Naive B cell (primary cell): Measurements from ENCODE around the gene LAMA2. TPM values are rescaled to one million over a fixed set of nuclear protein-coding genes. Genes with fewer than 3 reads are reported as not detected.

ENCODE experiments used
- ATAC-seq, 2 donors: fragments of 150-1000 bp; cut with Tn5 transposase; 2 replicates each; pipeline ENCODE4 v1.10.0; 2021; ENCODE audit warnings: low read depth in 2 of 2, mild to moderate bottlenecking in 2 of 2, moderate library complexity in 2 of 2
- DNase-seq: peaks from one replicate; pipeline ENCODE4 v3.0.0; 2022
- H3K27ac Mint-ChIP-seq, 6 donors: one replicate each; pipeline ENCODE4 v1.8.0; 2020 to 2022; ENCODE audit warnings: mild to moderate bottlenecking in 6 of 6, mixed read lengths in 6 of 6, moderate library complexity in 5 of 6, inconsistent platforms in 2 of 6
- H3K27me3 Mint-ChIP-seq, 3 donors: one replicate each; pipeline ENCODE4 v1.8.0; 2021 to 2022; ENCODE audit warnings: mixed read lengths in 3 of 3, mild to moderate bottlenecking in 1 of 3
- H3K36me3 Mint-ChIP-seq, 2 donors: one replicate each; pipeline ENCODE4 v1.8.0; 2020 to 2022; ENCODE audit warnings: mixed read lengths in 2 of 2, inconsistent platforms in 1 of 2, mild to moderate bottlenecking in 1 of 2
- H3K4me1 Mint-ChIP-seq, 3 donors: one replicate each; pipeline ENCODE4 v1.8.0; 2020 to 2022; ENCODE audit warnings: mixed read lengths in 3 of 3, inconsistent platforms in 1 of 3, mild to moderate bottlenecking in 1 of 3, moderate library complexity in 1 of 3
- H3K4me3 Mint-ChIP-seq, 8 donors: one replicate each; pipeline ENCODE4 v1.8.0; 2020 to 2022; ENCODE audit warnings: mild to moderate bottlenecking in 8 of 8, mixed read lengths in 8 of 8, moderate library complexity in 8 of 8, inconsistent platforms in 2 of 8
- H3K9me3 Mint-ChIP-seq, 7 donors: one replicate each; pipeline ENCODE4 v1.8.0; 2020 to 2022; ENCODE audit warnings: mixed read lengths in 7 of 7, mild to moderate bottlenecking in 5 of 7, inconsistent platforms in 2 of 7, moderate library complexity in 1 of 7
- polyA plus RNA-seq, 6 donors: library from polyadenylated mRNA; unstranded; fragments of 300-500 nt; fragmentation: Illumina TruSeq; gene quantifications; one replicate each; pipeline ENCODE4 v1.2.3, GENCODE V29; 2021; ENCODE audit warnings: low read depth in 6 of 6

Gene LAMA2
- polyA plus RNA-seq, 6 donors from 2014 or later = 0.28 TPM; not detected in 5

DNA sequence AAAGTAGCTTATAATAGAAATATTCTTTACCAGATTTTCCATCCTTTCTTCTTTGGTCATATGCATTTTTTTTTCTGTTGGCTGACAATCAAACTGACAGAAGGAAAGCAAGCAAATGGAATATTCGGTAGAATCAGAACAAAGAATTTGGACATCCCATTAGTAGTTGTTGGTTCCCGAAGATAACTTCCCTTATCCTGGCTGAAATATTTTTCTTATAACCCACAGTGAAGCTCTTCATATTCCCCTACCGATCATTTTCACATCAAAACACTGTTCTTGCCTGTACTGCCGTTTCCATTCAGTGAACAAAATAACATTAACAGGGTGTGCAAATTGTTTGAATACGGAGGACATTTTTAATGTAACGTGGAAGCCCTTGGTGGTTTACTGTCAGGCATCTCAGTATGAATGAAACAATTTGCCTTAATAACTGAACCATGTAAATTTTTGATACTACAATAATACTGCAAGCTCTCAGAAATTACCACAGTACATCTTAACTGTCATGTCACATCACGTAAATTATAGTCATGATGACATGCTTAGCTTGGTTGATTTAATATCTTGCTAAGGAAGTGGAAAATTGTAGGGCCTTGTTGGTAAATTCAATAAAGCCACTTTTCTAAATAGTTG, 311.5 kb downstream of the LAMA2 start:
- Mint-ChIP-seq H3K27ac (no peak overlapping the region), H3K4me3 (no peak overlapping the region), H3K4me1 (peaks cover 0 to 2% (median 0%) of the 10 kb centered on the region in 3 donors), H3K36me3 (no peaks in the 10 kb centered on the region), H3K27me3 (peaks cover 0 to 4% (median 0%) of the 10 kb centered on the region in 3 donors), H3K9me3 (no peaks in the 10 kb centered on the region)
- no peak for ATAC-seq
- DNase-seq = no peak

DNA sequence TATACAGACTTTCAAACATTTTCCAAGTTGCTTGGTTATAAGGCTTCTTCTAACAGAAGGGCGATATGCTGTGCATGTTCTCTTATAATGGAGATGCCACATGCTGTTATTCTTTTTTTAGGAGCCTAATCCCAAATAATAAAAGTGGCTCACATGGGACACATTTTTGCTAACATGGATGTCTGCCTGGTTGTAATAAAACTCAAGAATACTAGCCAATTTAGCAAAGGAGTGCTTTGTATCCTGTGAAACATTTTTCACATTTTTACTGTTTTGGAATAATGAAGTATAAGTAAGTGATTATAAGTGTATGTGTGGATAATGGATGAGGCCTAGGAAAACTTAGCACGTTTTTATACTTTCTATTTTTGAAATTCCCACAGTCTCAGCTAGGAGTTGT, 312.2 kb downstream of the LAMA2 start:
- Mint-ChIP-seq H3K36me3 (no peaks in the 10 kb centered on the region), H3K27ac (no peak overlapping the region), H3K27me3 (peaks cover 0 to 4% (median 0%) of the 10 kb centered on the region in 3 donors), H3K4me3 (no peak overlapping the region), H3K4me1 (peaks cover 0 to 2% (median 0%) of the 10 kb centered on the region in 3 donors), H3K9me3 (no peaks in the 10 kb centered on the region)
- ATAC-seq (no peak), DNase-seq (no peak)

DNA sequence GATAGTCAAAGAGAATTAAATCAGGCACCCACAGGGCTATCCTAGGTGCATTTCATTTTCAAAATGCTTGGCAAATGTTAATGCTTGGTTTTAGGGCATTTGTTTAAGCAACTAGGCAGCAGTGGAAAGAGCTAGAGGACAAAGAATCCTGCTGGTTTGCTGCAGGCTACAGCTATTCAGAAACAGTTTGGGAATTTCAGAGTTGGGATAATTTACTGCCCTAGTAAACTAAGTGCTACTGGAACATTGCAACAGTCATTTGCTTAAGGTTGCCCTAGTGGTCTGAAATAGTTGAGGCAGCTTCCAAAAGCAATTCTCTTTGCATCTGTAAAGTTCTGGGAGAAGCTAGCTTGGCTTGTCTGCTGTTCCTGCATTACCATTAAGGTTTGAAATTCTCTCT, 312.7 kb downstream of the LAMA2 start:
- Mint-ChIP-seq H3K36me3 (no peaks in the 10 kb centered on the region), H3K27ac (no peak overlapping the region), H3K9me3 (no peaks in the 10 kb centered on the region), H3K4me3 (no peak overlapping the region), H3K27me3 (peaks cover 0 to 4% (median 0%) of the 10 kb centered on the region in 3 donors), H3K4me1 (peaks cover 0 to 2% (median 0%) of the 10 kb centered on the region in 3 donors)
- no peak for ATAC-seq
- DNase-seq = no peak

DNA sequence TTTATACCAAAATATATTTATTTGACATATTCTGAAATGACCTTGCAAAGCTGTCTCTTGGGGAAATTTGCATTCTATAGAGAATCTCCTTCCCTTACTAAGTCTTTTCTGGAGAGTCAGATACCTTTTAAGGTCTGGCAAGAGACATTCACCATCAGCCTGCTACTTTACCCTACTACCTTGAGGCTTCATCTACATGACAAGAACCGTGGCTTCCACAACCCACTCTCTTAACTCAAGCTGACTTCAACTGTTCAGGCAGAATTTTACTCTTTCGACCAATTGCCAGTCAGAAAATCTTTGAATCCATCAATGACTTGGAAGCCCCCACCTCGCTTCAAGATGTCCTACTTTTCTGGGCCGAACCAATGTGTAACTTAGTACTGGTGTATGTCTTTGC, 314.2 kb downstream of the LAMA2 start:
- Mint-ChIP-seq H3K4me1 (no peaks in the 10 kb centered on the region), H3K9me3 (peaks cover 0 to 4% (median 0%) of the 10 kb centered on the region in 7 donors), H3K27ac (no peak overlapping the region), H3K36me3 (no peaks in the 10 kb centered on the region), H3K4me3 (no peak overlapping the region), H3K27me3 (peaks cover 0 to 4% (median 0%) of the 10 kb centered on the region in 3 donors)
- DNase-seq = no peak
- ATAC-seq = no peak

DNA sequence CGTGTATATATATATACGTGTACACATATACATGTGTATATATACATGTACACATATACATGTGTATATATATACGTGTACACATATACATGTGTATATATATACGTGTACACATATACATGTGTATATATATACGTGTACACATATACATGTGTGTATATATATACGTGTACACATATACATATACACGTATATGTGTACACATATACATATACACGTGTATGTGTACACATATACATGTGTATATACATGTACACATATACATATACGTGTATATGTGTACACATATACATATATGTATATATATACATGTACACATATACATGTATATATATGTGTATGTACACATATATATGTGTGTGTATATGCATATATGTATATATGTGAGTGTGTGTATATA, 317.2 kb downstream of the LAMA2 start:
- Mint-ChIP-seq H3K27me3 (no peaks in the 10 kb centered on the region), H3K27ac (no peak overlapping the region), H3K4me1 (no peaks in the 10 kb centered on the region), H3K36me3 (no peaks in the 10 kb centered on the region), H3K4me3 (no peak overlapping the region), H3K9me3 (peaks cover 0 to 4% (median 0%) of the 10 kb centered on the region in 7 donors)
- ATAC-seq (no peak), DNase-seq (no peak)

DNA sequence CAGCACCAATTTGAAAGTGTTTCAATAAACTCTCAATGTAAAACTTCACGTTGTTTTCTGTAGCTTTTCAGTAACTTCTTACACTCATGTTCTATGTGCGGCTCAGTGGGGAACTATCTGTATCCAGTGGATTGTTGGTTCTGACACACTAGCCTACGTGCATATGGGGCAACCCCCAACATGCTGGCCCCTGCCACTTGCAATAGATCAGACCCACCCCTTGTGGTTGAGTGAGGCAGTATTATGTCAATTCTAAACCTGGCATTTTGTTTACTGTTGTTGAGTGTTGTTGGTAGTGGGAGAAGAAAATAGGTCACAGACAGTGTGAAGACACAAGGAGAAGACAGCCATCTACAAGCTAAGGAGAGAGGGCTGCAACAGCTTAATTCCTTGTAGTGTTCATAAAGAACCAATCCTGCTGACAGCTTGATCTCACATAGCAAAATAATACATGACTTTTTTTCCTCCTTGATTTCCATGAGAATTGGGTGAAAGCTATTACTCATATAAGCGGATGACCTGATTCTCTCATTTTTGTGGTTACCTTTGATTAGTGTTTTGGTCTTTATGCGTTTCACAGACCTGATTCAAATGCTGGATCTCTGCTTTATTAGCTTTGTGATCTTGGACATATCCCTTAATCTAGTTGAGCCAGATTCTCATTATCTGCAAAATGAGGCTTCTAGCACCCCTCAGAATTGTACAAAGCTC, 320.4 kb downstream of the LAMA2 start:
- Mint-ChIP-seq H3K27me3 (no peaks in the 10 kb centered on the region), H3K27ac (no peak overlapping the region), H3K4me3 (peak overlapping the region in 1 of 8 donors; percentile 17), H3K9me3 (peaks cover 0 to 4% (median 0%) of the 10 kb centered on the region in 7 donors), H3K36me3 (no peaks in the 10 kb centered on the region), H3K4me1 (no peaks in the 10 kb centered on the region)
- ATAC-seq (no peak), DNase-seq (no peak)

DNA sequence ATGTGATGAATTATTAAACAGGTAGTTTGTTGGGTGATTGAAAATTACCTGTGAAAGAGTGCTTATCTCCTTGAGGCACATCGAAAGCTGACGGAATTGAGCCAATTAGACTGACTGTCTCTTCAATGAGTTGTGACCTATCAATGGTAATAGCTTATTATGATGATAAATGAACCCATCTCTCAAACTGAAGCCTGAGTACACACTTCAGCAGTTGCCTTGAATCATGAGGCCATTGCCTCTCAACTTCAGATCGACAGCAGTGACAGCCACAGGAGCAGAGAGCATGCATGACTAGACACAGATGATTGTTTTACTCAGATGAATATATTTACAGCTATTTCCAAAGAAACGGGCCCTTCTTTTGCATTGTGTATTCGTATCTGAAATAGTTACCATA, 323.9 kb downstream of the LAMA2 start:
- no peak overlapping the region for H3K4me3 Mint-ChIP-seq
- H3K27ac Mint-ChIP-seq = no peak overlapping the region
- ATAC-seq = no peak
- no peaks in the 10 kb centered on the region for H3K36me3 Mint-ChIP-seq
- no peaks in the 10 kb centered on the region for H3K4me1 Mint-ChIP-seq
- no peak for DNase-seq
- H3K9me3 Mint-ChIP-seq = no peaks in the 10 kb centered on the region
- H3K27me3 Mint-ChIP-seq = no peaks in the 10 kb centered on the region

DNA sequence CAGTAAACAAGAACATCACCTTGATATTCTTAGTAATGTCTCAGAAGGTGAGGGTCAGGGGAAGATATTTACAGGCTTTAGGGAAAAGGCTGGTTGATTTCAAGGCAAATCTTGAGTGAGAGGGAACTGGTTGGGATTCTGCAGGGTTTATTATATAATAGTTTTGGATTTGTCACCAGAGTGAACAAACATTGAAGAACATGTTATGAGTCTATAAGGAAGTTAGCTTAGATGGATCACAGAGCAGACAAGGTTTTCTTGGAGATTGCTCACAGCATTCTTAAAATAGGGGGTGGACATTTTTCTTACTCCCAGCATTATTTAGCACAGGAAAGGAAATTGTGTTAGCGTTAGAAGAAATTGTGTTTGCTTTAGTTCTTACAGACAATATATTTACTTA, 324.9 kb downstream of the LAMA2 start:
- DNase-seq (no peak), ATAC-seq (no peak)
- Mint-ChIP-seq H3K4me3 (no peak overlapping the region), H3K27me3 (no peaks in the 10 kb centered on the region), H3K4me1 (no peaks in the 10 kb centered on the region), H3K36me3 (no peaks in the 10 kb centered on the region), H3K27ac (no peak overlapping the region), H3K9me3 (no peaks in the 10 kb centered on the region)

DNA sequence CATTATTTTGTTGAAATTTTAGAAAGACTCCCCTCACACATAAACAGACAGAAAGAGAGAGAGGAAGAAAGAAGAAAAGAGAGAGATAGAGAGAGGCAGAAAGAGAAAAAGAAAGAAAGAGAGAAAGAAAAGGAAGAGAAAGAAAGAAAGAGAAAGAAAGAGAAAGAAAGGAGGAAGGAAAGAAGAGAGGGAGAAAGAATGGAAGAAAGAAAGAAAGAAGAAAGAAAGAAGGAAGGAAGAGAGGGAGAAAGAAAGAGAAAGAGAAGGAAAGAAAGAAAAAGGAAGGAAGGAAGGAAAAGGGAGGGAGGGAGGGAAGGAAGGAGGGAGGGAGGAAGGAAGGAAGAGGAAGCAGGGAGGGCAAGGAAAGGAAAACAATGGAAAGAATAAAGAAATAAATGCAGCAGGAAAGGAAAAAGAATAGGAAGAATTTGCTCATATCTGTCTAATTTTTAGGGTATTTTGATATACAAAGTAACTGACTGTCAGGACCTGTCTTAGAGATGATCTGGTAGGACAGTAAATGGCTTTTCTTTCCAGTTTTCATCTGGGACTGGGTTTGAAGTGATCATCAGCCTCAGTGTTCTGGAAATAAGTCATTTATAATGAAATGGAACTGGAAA, 325.6 kb downstream of the LAMA2 start:
- DNase-seq = no peak
- no peaks in the 10 kb centered on the region for H3K4me1 Mint-ChIP-seq
- H3K27me3 Mint-ChIP-seq = no peaks in the 10 kb centered on the region
- no peaks in the 10 kb centered on the region for H3K9me3 Mint-ChIP-seq
- H3K4me3 Mint-ChIP-seq = no peak overlapping the region
- H3K36me3 Mint-ChIP-seq = no peaks in the 10 kb centered on the region
- ATAC-seq = no peak
- H3K27ac Mint-ChIP-seq = no peak overlapping the region

DNA sequence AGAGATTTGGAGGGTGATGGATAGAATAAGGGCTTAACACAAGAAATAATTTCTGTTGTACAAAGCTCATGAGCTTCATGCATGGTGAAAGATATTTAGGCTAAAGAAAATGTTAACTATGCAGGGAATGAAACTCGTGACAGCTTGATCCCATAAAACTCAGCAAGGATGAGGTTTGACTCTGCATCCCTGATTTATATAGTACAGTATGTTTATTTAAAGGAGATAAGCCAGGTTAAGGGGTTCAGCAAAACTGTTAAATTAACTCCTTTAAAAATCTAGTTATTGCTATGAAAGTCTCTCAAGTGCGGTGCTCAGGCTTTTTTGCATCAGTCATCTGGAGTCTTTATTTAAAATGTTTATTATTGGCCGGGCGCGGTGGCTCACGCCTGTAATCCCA, 326.4 kb downstream of the LAMA2 start:
- H3K27ac Mint-ChIP-seq = no peak overlapping the region
- H3K4me3 Mint-ChIP-seq = no peak overlapping the region
- H3K9me3 Mint-ChIP-seq = no peaks in the 10 kb centered on the region
- DNase-seq (no peak), ATAC-seq (no peak)
- H3K27me3 Mint-ChIP-seq = no peaks in the 10 kb centered on the region
- no peaks in the 10 kb centered on the region for H3K36me3 Mint-ChIP-seq
- H3K4me1 Mint-ChIP-seq = no peaks in the 10 kb centered on the region

DNA sequence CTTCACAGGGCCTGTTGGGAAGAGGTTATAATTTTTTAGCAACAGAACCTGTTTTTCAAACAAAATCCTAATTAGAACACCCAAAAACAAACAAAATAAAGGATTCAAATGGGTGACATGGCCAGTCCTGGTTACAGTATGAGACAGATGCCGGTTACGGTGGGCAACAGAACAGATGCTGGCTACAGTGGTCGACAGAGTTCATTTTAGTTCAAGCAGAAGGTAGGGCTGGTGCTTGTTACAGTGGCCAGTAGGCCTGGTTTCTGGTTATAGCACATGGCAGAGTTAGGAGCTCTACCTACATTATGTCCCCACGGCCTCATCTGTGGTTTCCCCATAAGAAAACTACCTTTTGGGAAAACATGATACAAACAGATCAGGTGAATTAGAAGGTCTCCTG, 327.7 kb downstream of the LAMA2 start:
- H3K9me3 Mint-ChIP-seq = no peaks in the 10 kb centered on the region

DNA sequence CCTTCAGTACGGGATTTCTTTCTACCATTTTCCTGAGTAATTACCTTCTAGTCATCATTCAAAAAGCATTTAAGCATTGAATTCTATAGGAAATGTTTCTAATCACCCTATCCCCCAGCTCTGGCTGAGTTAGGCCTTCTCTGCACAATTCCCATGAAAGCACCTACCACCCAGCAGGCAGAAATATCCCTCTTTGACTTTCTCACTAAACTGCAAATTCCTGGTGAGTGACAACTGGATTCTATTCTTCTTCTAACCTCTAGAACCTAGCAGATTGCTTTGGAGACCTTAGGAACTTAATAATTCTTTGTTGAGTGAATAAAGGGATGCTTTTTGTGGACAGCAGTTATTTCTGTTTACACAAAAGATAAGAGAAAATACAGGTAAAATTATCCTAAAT, 328.7 kb downstream of the LAMA2 start:
- no peaks in the 10 kb centered on the region for H3K9me3 Mint-ChIP-seq
- ATAC-seq = no peak

More for the DNA sequence above, 327.7 kb downstream of the LAMA2 start:
- no peaks in the 10 kb centered on the region for H3K4me1 Mint-ChIP-seq
- ATAC-seq = no peak
- H3K36me3 Mint-ChIP-seq = no peaks in the 10 kb centered on the region
- H3K27me3 Mint-ChIP-seq = no peaks in the 10 kb centered on the region
- no peak overlapping the region for H3K27ac Mint-ChIP-seq
- no peak for DNase-seq
- H3K4me3 Mint-ChIP-seq = no peak overlapping the region

DNA sequence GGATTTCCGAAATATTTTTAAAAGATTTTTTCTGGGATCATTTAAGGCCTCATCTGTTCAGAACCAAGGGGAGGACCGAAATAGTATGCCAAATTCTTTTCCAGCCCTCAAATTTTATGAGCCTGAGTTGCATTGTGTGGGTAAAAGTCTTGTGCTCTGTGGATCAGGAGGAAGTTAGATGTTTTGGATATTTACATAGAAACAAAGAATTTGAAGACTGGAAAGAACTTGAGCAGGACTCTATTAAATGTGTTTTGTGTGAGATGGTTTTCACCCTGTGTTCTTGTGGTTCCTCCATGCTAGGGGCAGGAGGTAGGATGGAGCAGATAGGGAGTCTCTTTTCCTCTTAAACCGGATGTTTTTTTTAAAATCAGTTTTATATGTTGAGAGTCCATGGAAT, 329.1 kb downstream of the LAMA2 start:
- Mint-ChIP-seq H3K9me3 (no peaks in the 10 kb centered on the region), H3K36me3 (no peaks in the 10 kb centered on the region), H3K4me3 (no peak overlapping the region), H3K27me3 (no peaks in the 10 kb centered on the region), H3K27ac (no peak overlapping the region), H3K4me1 (no peaks in the 10 kb centered on the region)
- DNase-seq (no peak), ATAC-seq (no peak)

More for the DNA sequence above, 328.7 kb downstream of the LAMA2 start:
- no peak overlapping the region for H3K4me3 Mint-ChIP-seq
- H3K36me3 Mint-ChIP-seq = no peaks in the 10 kb centered on the region
- DNase-seq = no peak
- no peaks in the 10 kb centered on the region for H3K4me1 Mint-ChIP-seq
- H3K27ac Mint-ChIP-seq = no peak overlapping the region
- H3K27me3 Mint-ChIP-seq = no peaks in the 10 kb centered on the region

DNA sequence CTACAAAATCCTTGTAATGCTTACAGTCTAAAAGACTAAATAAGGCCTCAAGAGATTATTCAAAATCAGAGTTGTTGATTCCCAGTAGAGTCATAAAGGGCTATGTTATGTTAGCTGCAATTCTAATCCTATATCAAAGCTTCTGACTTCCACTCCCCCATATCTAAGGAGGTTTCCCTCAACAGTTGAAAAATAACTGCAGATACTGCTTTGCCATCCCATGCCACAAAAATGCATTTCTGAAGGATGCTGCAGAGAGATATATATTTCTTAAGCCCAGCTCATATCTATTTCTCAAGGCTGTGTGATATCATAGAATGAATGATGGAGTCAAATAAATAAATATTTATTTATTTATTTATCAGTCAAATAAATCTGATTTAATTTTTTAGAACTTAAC, 332.3 kb downstream of the LAMA2 start:
- H3K4me1 Mint-ChIP-seq = no peaks in the 10 kb centered on the region
- H3K9me3 Mint-ChIP-seq = no peaks in the 10 kb centered on the region
- no peak overlapping the region for H3K4me3 Mint-ChIP-seq

More for the DNA sequence above, 332.3 kb downstream of the LAMA2 start:
- DNase-seq = no peak
- H3K27ac Mint-ChIP-seq = no peak overlapping the region
- no peaks in the 10 kb centered on the region for H3K27me3 Mint-ChIP-seq
- H3K36me3 Mint-ChIP-seq = no peaks in the 10 kb centered on the region
- ATAC-seq = no peak
